ENCODE measurements around the gene TMPRSS13.
"Not testable (repeated sequence)": the region's sequence is repeated elsewhere in the genome, so short reads cannot be mapped to it uniquely, and the experiment has no call there.

Gene TMPRSS13

DNA sequence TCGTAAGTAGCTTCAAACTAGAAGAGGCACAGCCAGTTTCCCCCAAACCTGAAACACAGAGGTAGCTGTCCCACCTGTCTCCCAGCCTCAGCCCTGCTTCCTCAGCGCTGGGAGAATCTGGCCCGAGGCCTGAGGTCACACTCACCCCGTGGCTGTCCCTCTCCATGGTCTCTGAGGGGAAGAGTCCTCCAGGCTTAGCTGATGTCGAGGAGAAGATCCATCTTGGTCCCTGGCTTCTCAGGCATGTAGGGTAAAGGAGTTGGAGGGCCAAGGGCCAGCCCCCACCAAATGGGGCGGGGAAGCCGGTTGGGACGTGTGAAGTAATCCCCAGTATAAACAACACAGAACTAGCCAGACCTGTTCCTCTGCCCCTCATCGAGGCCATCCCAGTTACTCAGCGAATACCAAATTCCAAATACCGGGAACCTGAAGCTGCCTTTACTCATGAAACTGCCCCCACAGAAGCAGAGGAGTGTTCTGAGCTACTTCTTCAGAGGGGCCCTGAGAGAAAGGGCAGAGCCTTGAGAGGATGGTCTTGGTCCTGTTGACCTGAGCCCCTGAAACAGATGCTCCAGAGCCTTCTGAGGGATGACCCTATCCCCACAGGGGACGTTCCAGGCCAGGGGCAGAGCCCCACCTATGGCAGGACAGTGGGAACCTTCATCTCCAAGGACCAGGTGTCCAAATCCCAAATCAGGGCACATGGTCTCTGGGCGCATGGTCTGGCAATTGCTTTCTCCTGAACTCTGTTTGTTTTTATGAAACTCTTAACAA lies at the start of gene TMPRSS13:
Gene TMPRSS13 (minus strand): TSS at position 261 of the 774 bp plus-strand sequence. CDS start 95 bp downstream, at position 166.
- no peak for DNase-seq (ENCODE audit: low read depth)

DNA sequence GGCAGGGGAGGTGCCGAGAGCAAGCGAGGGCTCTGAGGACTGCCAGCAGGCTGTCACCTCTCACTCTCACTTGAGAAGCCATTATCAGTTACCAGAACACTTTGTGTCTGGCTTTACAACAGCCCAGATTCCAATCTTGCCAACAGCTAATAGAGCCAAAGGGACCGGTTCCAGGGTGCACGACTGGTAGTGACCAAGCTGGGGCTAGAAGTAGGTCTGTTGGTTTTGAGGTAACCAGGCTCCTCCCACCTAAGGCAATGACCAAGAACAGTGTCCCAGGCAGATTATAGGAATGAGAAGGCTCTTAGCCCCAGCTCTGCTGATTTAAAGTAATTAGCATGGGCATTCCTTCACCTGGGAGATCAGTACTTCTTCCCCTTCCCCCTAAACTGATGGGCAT lies 49.8 kb upstream of the TMPRSS13 start:
- no peak for DNase-seq (ENCODE audit: low read depth)

GRCh38 chr11:117978291-117978910 lies 49.2 kb upstream of the TMPRSS13 start:
- DNase-seq (ENCODE audit: low read depth), result not testable (repeated sequence)

DNA sequence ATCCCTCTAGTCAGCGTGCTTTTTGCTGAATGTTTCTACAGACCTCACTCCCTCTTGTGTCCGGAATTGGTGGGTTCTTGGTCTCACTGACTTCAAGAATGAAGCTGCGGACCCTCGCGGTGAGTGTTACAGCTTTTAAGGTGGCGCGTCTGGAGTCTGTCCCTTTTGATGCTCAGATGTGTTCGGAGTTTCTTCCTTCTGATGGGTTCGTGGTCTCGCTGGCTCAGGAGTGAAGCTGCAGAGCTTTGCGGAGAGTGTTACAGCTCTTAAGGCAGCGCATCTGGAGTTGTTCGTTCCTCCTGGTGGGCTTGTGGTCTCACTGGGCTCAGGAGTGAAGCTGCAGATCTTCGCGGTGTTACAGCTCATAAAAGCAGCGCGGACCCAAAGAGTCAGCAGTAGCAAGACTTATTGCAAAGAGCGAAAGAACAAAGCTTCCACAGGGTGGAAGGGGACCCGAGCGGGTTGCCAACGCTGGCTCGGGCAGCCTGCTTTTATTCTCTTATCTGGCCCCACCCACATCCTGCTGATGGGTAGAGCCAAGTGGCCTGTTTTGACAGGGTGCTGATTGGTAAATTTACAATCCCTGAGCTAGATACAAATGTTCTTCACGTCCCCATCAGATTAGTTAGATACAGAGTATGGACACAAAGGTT lies 48.5 kb upstream of the TMPRSS13 start:
- not testable (repeated sequence) for DNase-seq (ENCODE audit: low read depth)

GRCh38 chr11:117977029-117977428 lies 47.8 kb upstream of the TMPRSS13 start:
- DNase-seq (ENCODE audit: low read depth), result no peak

- DNase-seq (ENCODE audit: low read depth), result no peak
Measured at GRCh38 chr11:117976445-117976844, 47.2 kb upstream of the TMPRSS13 start.

GRCh38 chr11:117973503-117973860 lies 44.3 kb upstream of the TMPRSS13 start:
- DNase-seq (ENCODE audit: low read depth), result no peak

- no peak for DNase-seq (ENCODE audit: low read depth)
Measured at GRCh38 chr11:117972629-117973502, 43.7 kb upstream of the TMPRSS13 start.

DNA sequence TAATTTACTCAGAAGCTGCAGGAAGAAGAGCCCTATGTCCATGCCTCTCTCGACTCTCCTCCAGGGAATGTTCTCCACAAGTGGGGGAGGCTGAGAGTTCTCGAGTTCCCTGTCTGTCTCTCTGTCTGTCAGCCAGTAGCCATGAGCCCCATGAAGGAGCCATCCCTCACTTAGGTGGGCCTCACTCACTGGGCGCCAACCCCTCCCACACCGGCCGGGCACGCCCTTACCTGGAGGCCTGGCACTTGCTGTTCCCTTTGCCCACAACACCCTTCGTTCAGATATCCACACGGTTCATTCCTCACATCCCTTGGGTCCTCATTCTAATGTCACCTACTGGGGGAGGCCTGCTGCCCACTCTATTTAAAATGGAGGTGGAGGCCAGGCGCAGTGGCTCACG lies 42.8 kb upstream of the TMPRSS13 start:
- no peak for DNase-seq (ENCODE audit: low read depth)

DNA sequence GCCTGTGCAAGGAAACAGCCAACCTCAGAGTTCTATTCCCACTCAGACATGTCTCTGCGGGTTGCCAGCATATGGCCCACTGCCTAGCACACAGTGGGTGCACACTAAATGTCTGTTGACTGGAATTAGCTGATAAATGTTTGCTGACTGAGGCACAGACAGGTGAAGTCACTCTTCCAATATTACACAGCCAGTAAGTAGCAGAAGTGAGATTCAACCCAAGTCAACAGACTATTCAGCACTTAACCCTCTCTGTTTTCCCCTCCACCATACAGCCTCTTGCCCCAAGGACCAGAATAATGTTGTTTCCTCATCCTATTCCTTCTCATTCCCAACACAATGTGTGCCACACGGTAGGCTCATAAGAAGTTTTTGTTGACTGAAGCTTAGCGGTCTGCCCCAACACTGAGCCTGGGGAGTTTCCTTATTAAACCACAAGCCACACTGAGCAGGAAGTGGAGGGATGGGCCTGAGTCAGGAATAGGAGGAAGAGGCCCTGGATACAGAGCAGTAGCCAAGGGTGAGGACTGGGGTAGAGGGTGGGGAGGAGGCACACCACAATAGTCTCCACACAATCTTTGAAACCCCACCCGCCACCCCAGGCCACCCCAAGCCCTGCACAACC lies 41.3 kb upstream of the TMPRSS13 start:
- DNase-seq (ENCODE audit: low read depth), result no peak

DNA sequence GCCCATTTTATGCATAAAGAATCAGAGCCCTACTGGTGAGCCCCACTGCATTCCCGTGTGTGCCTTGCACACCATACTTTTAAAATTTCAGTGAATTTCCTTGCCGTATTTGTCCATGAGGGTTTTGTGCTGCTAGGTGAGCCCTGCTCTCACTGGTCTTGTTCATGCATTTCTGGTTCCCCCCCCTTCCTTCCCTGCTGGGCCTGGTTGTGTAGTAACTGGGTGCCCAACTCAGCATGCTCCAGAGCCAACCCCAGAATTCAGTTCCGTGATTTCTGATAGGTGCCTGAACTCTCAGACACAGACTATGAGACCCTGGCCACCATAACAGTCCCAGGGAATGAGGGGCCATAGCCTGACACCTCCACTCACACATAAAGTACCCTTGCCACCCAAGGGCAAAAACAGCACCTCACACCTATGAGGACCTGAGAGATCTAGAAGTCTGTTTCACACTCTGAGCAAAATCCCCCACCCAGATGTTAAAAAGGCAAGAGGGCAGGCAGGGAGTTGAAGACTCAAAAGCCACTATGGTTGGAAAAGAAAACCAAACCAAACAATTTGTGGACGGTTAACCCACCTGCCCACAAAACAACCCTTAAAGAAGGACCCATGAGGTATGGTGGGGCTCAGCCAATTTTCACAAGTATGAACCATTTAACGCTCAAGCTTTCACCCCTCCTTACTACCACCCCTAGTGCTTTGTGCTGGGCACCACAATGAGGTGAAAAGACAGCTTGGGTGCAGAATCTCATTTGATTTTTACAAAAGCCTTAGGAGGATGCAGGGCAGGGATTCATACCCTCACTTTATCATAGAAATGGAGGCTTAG lies 40.2 kb upstream of the TMPRSS13 start:
- DNase-seq (ENCODE audit: low read depth), result no peak

GRCh38 chr11:117966908-117967307 lies 37.7 kb upstream of the TMPRSS13 start:
- DNase-seq (ENCODE audit: low read depth), result no peak

DNA sequence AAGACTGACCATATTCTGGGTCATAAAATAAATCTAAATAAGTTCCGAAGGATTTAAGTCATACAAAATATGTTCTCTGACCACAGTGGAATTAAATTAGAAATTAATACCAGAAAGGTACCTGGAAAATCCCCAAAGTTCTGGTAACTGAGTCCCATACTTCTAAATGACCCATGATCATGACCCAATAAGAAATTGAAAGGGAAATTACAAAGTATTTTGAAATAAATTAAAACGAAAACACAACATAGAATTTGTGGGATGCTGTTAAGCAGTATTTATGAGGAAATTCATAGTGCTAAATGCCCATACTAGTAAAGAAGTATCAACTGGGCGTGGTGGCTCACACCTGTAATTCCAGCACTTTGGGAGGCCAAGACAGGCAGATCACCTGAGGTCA lies 33.6 kb upstream of the TMPRSS13 start:
- DNase-seq (ENCODE audit: low read depth), result no peak

GRCh38 chr11:117961896-117962295 lies 32.7 kb upstream of the TMPRSS13 start:
- no peak for DNase-seq (ENCODE audit: low read depth)

GRCh38 chr11:117960406-117960805 lies 31.2 kb upstream of the TMPRSS13 start:
- DNase-seq (ENCODE audit: low read depth), result no peak

- no peak for DNase-seq (ENCODE audit: low read depth)
Measured at GRCh38 chr11:117959438-117960149, 30.4 kb upstream of the TMPRSS13 start.

DNA sequence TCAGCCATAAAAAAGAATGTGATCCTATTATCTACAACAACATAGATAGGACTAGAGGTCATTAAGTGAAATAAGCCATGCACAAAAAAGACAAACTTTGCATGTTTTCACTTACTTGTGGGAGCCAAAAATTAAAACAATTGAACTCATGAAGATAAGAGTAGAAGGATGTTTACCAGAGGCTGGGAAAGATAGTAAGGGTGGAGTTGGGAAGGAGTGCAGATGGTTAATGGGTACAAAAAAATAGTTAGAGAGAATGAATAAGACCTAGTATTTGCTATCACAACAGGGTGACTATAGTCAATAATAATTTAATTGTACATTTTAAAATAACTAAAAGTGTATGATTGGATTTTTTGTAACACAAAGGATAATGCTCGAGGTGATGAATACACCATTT lies 29.7 kb upstream of the TMPRSS13 start:
- no peak for DNase-seq (ENCODE audit: low read depth)

- DNase-seq (ENCODE audit: low read depth), result no peak
Measured at GRCh38 chr11:117953024-117953671, 23.9 kb upstream of the TMPRSS13 start.

All from T-helper 22 cell (primary cell).